Chondrocyte (in vitro differentiated cells): ENCODE measurements around the gene EEF1E1. TPM values are rescaled to one million over a fixed set of nuclear protein-coding genes. Genes with fewer than 3 reads are reported as not detected.

Experiments used
- DNase-seq: peaks from one replicate; pipeline ENCODE4 v3.0.0; 2021; ENCODE audit warnings: mixed read lengths, low spot score
- H3K27ac Mint-ChIP-seq: one replicate; pipeline ENCODE4 v1.8.0; 2021; ENCODE audit warnings: mild to moderate bottlenecking, moderate library complexity, mixed read lengths; ENCODE audit not compliant: unreplicated experiment
- H3K27me3 Mint-ChIP-seq: 2 replicates; pipeline ENCODE4 v1.8.0; 2021; ENCODE audit warnings: low read depth, mixed read lengths
- H3K36me3 Mint-ChIP-seq: 2 replicates; pipeline ENCODE4 v1.8.0; 2021; ENCODE audit warnings: low read depth, mixed read lengths
- H3K4me1 Mint-ChIP-seq: 2 replicates; pipeline ENCODE4 v1.8.0; 2021; ENCODE audit warnings: low read depth, mild to moderate bottlenecking, mixed read lengths
- H3K4me3 Mint-ChIP-seq: one replicate; pipeline ENCODE4 v1.8.0; 2021; ENCODE audit warnings: mild to moderate bottlenecking, moderate library complexity, mixed read lengths; ENCODE audit not compliant: unreplicated experiment
- H3K9me3 Mint-ChIP-seq: 2 replicates; pipeline ENCODE4 v1.8.0; 2021; ENCODE audit warnings: low read depth, mixed read lengths
- total RNA-seq: library from RNA; stranded (reverse); gene quantifications from 3 replicates; pipeline ENCODE4 v1.2.1, GENCODE V29; 2021
- TF ChIP-seq, protein P1 (sequence below): fragments of 200-600 bp; sonication (generic); IDR thresholded peaks from 2 replicates; pipeline ENCODE4 v1.5.0; 2021; ENCODE audit warnings: antibody characterized with exemption, mild to moderate bottlenecking, moderate library complexity

EEF1E1 gene
- total RNA-seq, 1 donor from 2014 or later, result 17.9 TPM

- Mint-ChIP-seq H3K9me3 (no peaks in the 10 kb centered on the region), H3K27ac (peak within 1 kb of the TSS; percentile 89), H3K4me3 (peak within 1 kb of the TSS; percentile 91)
Measured at GRCh38 chr6:8063761-8064637, 38.3 kb downstream of the EEF1E1 start, which contains the start of gene BLOC1S5. Gene BLOC1S5 (minus strand): TSS chr6:8064389. CDS start chr6:8064376, 13 bp downstream.

GRCh38 chr6:8061736-8062135 lies 40.6 kb downstream of the EEF1E1 start:
- H3K27ac Mint-ChIP-seq, result no peak overlapping the region
- TF ChIP-seq, protein P1, sequence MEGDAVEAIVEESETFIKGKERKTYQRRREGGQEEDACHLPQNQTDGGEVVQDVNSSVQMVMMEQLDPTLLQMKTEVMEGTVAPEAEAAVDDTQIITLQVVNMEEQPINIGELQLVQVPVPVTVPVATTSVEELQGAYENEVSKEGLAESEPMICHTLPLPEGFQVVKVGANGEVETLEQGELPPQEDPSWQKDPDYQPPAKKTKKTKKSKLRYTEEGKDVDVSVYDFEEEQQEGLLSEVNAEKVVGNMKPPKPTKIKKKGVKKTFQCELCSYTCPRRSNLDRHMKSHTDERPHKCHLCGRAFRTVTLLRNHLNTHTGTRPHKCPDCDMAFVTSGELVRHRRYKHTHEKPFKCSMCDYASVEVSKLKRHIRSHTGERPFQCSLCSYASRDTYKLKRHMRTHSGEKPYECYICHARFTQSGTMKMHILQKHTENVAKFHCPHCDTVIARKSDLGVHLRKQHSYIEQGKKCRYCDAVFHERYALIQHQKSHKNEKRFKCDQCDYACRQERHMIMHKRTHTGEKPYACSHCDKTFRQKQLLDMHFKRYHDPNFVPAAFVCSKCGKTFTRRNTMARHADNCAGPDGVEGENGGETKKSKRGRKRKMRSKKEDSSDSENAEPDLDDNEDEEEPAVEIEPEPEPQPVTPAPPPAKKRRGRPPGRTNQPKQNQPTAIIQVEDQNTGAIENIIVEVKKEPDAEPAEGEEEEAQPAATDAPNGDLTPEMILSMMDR, result no peak
- DNase-seq, result no peak
- no peaks in the 10 kb centered on the region for H3K9me3 Mint-ChIP-seq
- no peaks in the 10 kb centered on the region for H3K27me3 Mint-ChIP-seq
- H3K36me3 Mint-ChIP-seq, result peaks cover 1% of the 10 kb centered on the region
- no peak overlapping the region for H3K4me3 Mint-ChIP-seq
- peaks cover 21% of the 10 kb centered on the region for H3K4me1 Mint-ChIP-seq

More at GRCh38 chr6:8063761-8064637, 38.3 kb downstream of the EEF1E1 start, which contains the start of gene BLOC1S5:
- H3K36me3 Mint-ChIP-seq, result no peaks in the 10 kb centered on the region
- TF ChIP-seq, protein P1, result peak; percentile 35
- H3K4me1 Mint-ChIP-seq, result peaks cover 10% of the 10 kb centered on the region
- H3K27me3 Mint-ChIP-seq, result no peaks in the 10 kb centered on the region
- DNase-seq, result peak; percentile 98

GRCh38 chr6:8060346-8060745 lies 42.0 kb downstream of the EEF1E1 start:
- Mint-ChIP-seq H3K27ac (peak overlapping the region; percentile 43), H3K36me3 (peaks cover 1% of the 10 kb centered on the region), H3K9me3 (no peaks in the 10 kb centered on the region), H3K4me1 (peaks cover 21% of the 10 kb centered on the region), H3K27me3 (no peaks in the 10 kb centered on the region), H3K4me3 (no peak overlapping the region)
- DNase-seq, result no peak
- TF ChIP-seq, protein P1, result no peak

DNA sequence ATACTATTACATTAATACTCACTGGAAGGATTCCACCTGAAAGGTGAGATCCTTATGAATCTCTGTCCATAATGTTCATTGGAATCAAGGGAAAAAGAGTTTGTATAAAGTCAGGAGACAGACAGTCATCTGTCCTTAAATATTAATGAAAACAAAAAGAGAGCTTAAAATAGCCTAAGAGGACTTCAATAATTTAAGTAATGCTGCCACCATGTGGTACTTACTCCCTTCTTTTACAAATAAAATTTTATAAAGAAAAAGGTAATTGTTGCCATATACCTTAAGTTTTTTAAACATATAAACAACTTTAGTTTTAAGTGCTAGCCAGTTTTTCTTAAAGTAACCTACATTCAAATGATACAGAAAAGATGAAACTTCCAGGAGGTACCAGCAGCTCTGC lies 43.2 kb downstream of the EEF1E1 start:
- Mint-ChIP-seq H3K36me3 (peaks cover 3% of the 10 kb centered on the region), H3K4me3 (no peak overlapping the region), H3K27ac (peak overlapping the region; percentile 55), H3K9me3 (no peaks in the 10 kb centered on the region), H3K4me1 (peaks cover 18% of the 10 kb centered on the region), H3K27me3 (no peaks in the 10 kb centered on the region)
- no peak for DNase-seq
- TF ChIP-seq, protein P1, result peak; percentile 89

GRCh38 chr6:8057793-8058192 lies 44.6 kb downstream of the EEF1E1 start:
- Mint-ChIP-seq H3K4me3 (no peak overlapping the region), H3K27ac (peak overlapping the region; percentile 74), H3K9me3 (no peaks in the 10 kb centered on the region), H3K4me1 (peaks cover 13% of the 10 kb centered on the region), H3K27me3 (no peaks in the 10 kb centered on the region), H3K36me3 (peaks cover 3% of the 10 kb centered on the region)
- DNase-seq, result no peak
- TF ChIP-seq, protein P1, result no peak
